Neural cell (in vitro differentiated cells): ENCODE measurements around the gene PLEKHM3. TPM values are rescaled to one million over a fixed set of nuclear protein-coding genes. Genes with fewer than 3 reads are reported as not detected.

Experiments
- H2AFZ ChIP-seq: fragments of 200-600, 300-800 bp; sonication (generic), shearing (Covaris generic); 2 replicates; pipeline ENCODE4 v1.6.0; 2014; ENCODE audit warnings: low read depth, mild to moderate bottlenecking, antibody characterized with exemption, low read length, moderate library complexity
- H3F3A ChIP-seq: fragments of 200-600 bp; shearing (Covaris generic); 2 replicates; pipeline ENCODE4 v1.6.1; 2016; ENCODE audit warnings: mild to moderate bottlenecking, moderate library complexity, mixed read lengths, antibody characterized with exemption, low read length; ENCODE audit not compliant: insufficient read depth, poor library complexity, severe bottlenecking
- H3K27ac ChIP-seq: fragments of 200-600, 300-800 bp; sonication (generic), shearing (Covaris generic); 2 replicates; pipeline ENCODE4 v1.5.1; 2014; ENCODE audit warnings: mild to moderate bottlenecking, low read length, moderate library complexity
- H3K27me3 ChIP-seq: fragments of 300-800, 200-600 bp; sonication (generic), shearing (Covaris generic); 2 replicates; pipeline ENCODE4 v1.6.0; 2014; ENCODE audit warnings: mild to moderate bottlenecking, low read depth, low read length, moderate library complexity; ENCODE audit not compliant: insufficient read depth
- H3K36me3 ChIP-seq: fragments of 300-800, 200-600 bp; sonication (generic), shearing (Covaris generic); 2 replicates; pipeline ENCODE4 v1.5.1; 2014; ENCODE audit warnings: mild to moderate bottlenecking, antibody characterized with exemption, low read length, moderate library complexity; ENCODE audit not compliant: insufficient read depth
- H3K4me2 ChIP-seq: fragments of 300-800, 200-600 bp; sonication (generic), shearing (Covaris generic); 2 replicates; pipeline ENCODE4 v1.6.0; 2014; ENCODE audit warnings: mild to moderate bottlenecking, low read length
- H3K4me3 ChIP-seq: fragments of 300-800, 200-600 bp; sonication (generic), shearing (Covaris generic); 2 replicates; pipeline ENCODE4 v1.5.1; 2014; ENCODE audit warnings: mild to moderate bottlenecking, low read length, moderate library complexity
- H3K79me2 ChIP-seq: fragments of 200-600 bp; shearing (Covaris generic); replicated peaks from 2 replicates; pipeline ENCODE4 v1.6.0; 2014; ENCODE audit warnings: mild to moderate bottlenecking, low read length, moderate library complexity; ENCODE audit not compliant: insufficient read depth
- H3K9ac ChIP-seq: fragments of 300-800, 200-600 bp; sonication (generic), shearing (Covaris generic); 2 replicates; pipeline ENCODE4 v1.6.1; 2016; ENCODE audit warnings: mild to moderate bottlenecking, low read length, mixed read lengths
- H3K9me2 ChIP-seq: fragments of 200-600 bp; shearing (Covaris generic); 2 replicates; pipeline ENCODE4 v1.6.1; 2016; ENCODE audit warnings: mild to moderate bottlenecking, low read length, mixed read lengths; ENCODE audit not compliant: insufficient read depth
- H3K9me3 ChIP-seq: fragments of 200-600, 300-800 bp; sonication (generic), shearing (Covaris generic); 2 replicates; pipeline ENCODE4 v1.6.1; 2016; ENCODE audit warnings: mild to moderate bottlenecking, mixed run types, low read length, moderate library complexity, mixed read lengths
- H4K20me1 ChIP-seq: fragments of 200-600 bp; shearing (Covaris generic); 2 replicates; pipeline ENCODE4 v1.6.1; 2016; ENCODE audit warnings: mild to moderate bottlenecking, mixed run types; ENCODE audit not compliant: insufficient read depth
- CTCF ChIP-seq: fragments of 450-650 bp; IDR thresholded peaks from 2 replicates; pipeline ENCODE4 v1.5.1; 2014; ENCODE audit warnings: antibody characterized with exemption, mild to moderate bottlenecking, moderate library complexity; ENCODE audit not compliant: poor library complexity, severe bottlenecking
- EP300 ChIP-seq: fragments of 450-650 bp; conservative IDR thresholded peaks from 2 replicates; pipeline ENCODE4 v1.6.1; 2014; ENCODE audit warnings: antibody characterized with exemption, mild to moderate bottlenecking, moderate library complexity; ENCODE audit not compliant: poor library complexity, severe bottlenecking
- EZH2 ChIP-seq: fragments of 200-600, 300-800 bp; shearing (Covaris generic), sonication (generic); IDR thresholded peaks from 2 replicates; pipeline ENCODE4 v1.6.1; 2014; ENCODE audit warnings: antibody characterized with exemption, low read length, borderline replicate concordance, mild to moderate bottlenecking; ENCODE audit not compliant: insufficient read depth, poor library complexity, severe bottlenecking
- MXI1 ChIP-seq: fragments of 450-650 bp; conservative IDR thresholded peaks from 2 replicates; pipeline ENCODE4 v1.6.1; 2014; ENCODE audit warnings: antibody characterized with exemption, mild to moderate bottlenecking; ENCODE audit not compliant: poor library complexity, severe bottlenecking
- POLR2AphosphoS5 ChIP-seq: IDR thresholded peaks from 2 replicates; pipeline ENCODE4 v1.6.1; 2012
- RAD21 ChIP-seq: fragments of 450-650 bp; conservative IDR thresholded peaks from 2 replicates; pipeline ENCODE4 v1.6.1; 2014; ENCODE audit warnings: antibody characterized with exemption, mild to moderate bottlenecking, moderate library complexity
- REST ChIP-seq: IDR thresholded peaks from 2 replicates; pipeline ENCODE4 v1.6.1; 2012; ENCODE audit warnings: borderline replicate concordance
- SMC3 ChIP-seq: fragments of 450-650 bp; conservative IDR thresholded peaks from 2 replicates; pipeline ENCODE4 v1.6.1; 2014; ENCODE audit warnings: antibody characterized with exemption, mild to moderate bottlenecking, moderate library complexity; ENCODE audit not compliant: poor library complexity
- TAF1 ChIP-seq: IDR thresholded peaks from 2 replicates; pipeline ENCODE4 v1.6.1; 2012; ENCODE audit warnings: low read depth
- polyA plus RNA-seq: library from polyadenylated mRNA; depleted of rRNA; stranded (reverse); fragments of >200 nt; gene quantifications from 2 replicates; pipeline ENCODE4 v1.2.3, GENCODE V29; 2014

PLEKHM3 gene
- polyA plus RNA-seq, 1 donor from 2014 or later = 13.4 TPM

GRCh38 chr2:207930747-207931146, 94.6 kb downstream of the PLEKHM3 start:
- TF ChIP-seq CTCF (no peak), EP300 (no peak), REST (no peak), SMC3 (no peak), POLR2AphosphoS5 (no peak), EZH2 (no peak), MXI1 (no peak), TAF1 (no peak), RAD21 (no peak)

GRCh38 chr2:207929923-207930322, 95.4 kb downstream of the PLEKHM3 start:
- H3K9ac ChIP-seq = no peak overlapping the region
- H4K20me1 ChIP-seq = no peaks in the 10 kb centered on the region
- no peak overlapping the region for H3K4me2 ChIP-seq
- H3K79me2 ChIP-seq = no peaks in the 10 kb centered on the region
- H3K27me3 ChIP-seq = no peaks in the 10 kb centered on the region
- no peaks in the 10 kb centered on the region for H3K9me2 ChIP-seq
- no peak overlapping the region for H2AFZ ChIP-seq
- no peak overlapping the region for H3K4me3 ChIP-seq
- H3K27ac ChIP-seq = no peak overlapping the region
- TF ChIP-seq MXI1 (no peak), EP300 (no peak), POLR2AphosphoS5 (no peak), SMC3 (no peak), EZH2 (no peak), CTCF (no peak), RAD21 (no peak), TAF1 (no peak), REST (no peak)
- H3K9me3 ChIP-seq = no peaks in the 10 kb centered on the region
- no peaks in the 10 kb centered on the region for H3F3A ChIP-seq
- no peaks in the 10 kb centered on the region for H3K36me3 ChIP-seq

More at GRCh38 chr2:207930747-207931146, 94.6 kb downstream of the PLEKHM3 start:
- H3K36me3 ChIP-seq = no peaks in the 10 kb centered on the region
- H3K9me3 ChIP-seq = no peaks in the 10 kb centered on the region
- no peaks in the 10 kb centered on the region for H3K79me2 ChIP-seq
- no peaks in the 10 kb centered on the region for H3K27me3 ChIP-seq
- H3K9me2 ChIP-seq = no peaks in the 10 kb centered on the region
- H3K4me3 ChIP-seq = no peak overlapping the region
- no peak overlapping the region for H3K9ac ChIP-seq
- H4K20me1 ChIP-seq = no peaks in the 10 kb centered on the region
- H3F3A ChIP-seq = no peaks in the 10 kb centered on the region
- H3K27ac ChIP-seq = no peak overlapping the region
- no peak overlapping the region for H3K4me2 ChIP-seq
- no peak overlapping the region for H2AFZ ChIP-seq
